ENCODE measurements around the gene NEK4.

- no peak for TF ChIP-seq POLR2A (IDR thresholded peaks at IDR 0.05)
- no peak for TF ChIP-seq CTCF (IDR thresholded peaks at IDR 0.05)
Observed at GRCh38 chr3:52819936-52820335, 49.2 kb upstream of the NEK4 start.

Data from adrenal gland (tissue), 5 donors.